Nephron progenitor cell (in vitro differentiated cells): Measurements from ENCODE around the gene COX6A2.

Experiments used
- DNase-seq: peaks from one replicate; pipeline ENCODE4 v3.0.0; 2021
- H3K27ac Mint-ChIP-seq: 2 replicates; pipeline ENCODE4 v1.8.0; 2021; ENCODE audit warnings: mild to moderate bottlenecking, moderate library complexity, mixed read lengths
- H3K27me3 Mint-ChIP-seq: 2 replicates; pipeline ENCODE4 v1.8.0; 2021; ENCODE audit warnings: mild to moderate bottlenecking, low read depth, mixed read lengths; ENCODE audit not compliant: poor library complexity
- H3K36me3 Mint-ChIP-seq: 2 replicates; pipeline ENCODE4 v1.8.0; 2021; ENCODE audit warnings: low read depth, mixed read lengths
- H3K4me1 Mint-ChIP-seq: 2 replicates; pipeline ENCODE4 v1.8.0; 2021; ENCODE audit warnings: mixed read lengths
- H3K4me3 Mint-ChIP-seq: 2 replicates; pipeline ENCODE4 v1.8.0; 2021; ENCODE audit warnings: mild to moderate bottlenecking, moderate library complexity, mixed read lengths
- H3K9me3 Mint-ChIP-seq: 2 replicates; pipeline ENCODE4 v1.8.0; 2021; ENCODE audit warnings: mild to moderate bottlenecking, moderate library complexity, mixed read lengths
- TF ChIP-seq, protein P1 (sequence below): fragments of 200-600 bp; sonication (generic); IDR thresholded peaks from 2 replicates; pipeline ENCODE4 v1.5.0; 2021; ENCODE audit warnings: antibody characterized with exemption

The COX6A2 gene

DNA sequence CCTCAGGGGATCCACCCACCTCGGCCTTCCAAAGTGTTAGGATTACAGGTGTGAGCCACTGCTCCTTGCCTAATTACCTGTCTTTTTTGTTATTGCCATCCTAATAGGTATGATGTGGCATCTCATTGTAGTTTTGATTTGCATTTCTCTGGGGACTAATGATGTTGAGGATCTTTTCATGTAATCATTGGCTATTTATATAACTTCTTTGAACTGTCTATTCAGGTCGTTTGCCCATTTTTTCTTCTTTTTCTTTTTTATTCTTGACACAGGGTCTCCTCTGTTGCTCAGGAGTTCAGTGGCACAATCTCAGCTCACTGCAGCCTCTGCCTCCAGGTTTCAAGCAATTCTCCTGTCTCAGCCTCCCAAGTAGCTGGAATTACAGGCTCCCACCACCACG, 42.5 kb upstream of the COX6A2 start:
- no peak for DNase-seq
- H3K27ac Mint-ChIP-seq: no peak overlapping the region

DNA sequence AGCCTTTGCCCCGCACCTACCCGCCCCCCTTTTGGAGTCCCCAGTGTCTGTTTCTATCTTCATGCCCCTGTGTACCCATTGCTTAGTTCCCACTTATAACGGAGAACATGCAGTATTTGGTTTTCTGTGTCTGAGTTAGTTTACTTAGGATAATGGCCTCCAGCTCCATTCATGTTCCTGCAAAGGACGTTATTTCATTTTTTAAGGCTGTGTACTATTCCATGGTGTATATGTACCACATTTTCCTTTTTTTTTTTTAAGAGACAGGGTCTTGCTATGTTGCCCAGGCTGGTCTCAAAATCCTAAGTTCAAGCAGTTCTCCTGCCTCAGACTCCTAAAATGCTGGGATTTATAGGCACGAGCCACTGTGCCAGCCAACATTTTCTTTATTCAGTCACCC, 39.7 kb upstream of the COX6A2 start:
- H3K4me3 Mint-ChIP-seq: no peak overlapping the region
- H3K27me3 Mint-ChIP-seq: peaks cover 13% of the 10 kb centered on the region
- peaks cover 23% of the 10 kb centered on the region for H3K36me3 Mint-ChIP-seq
- peaks cover 12% of the 10 kb centered on the region for H3K4me1 Mint-ChIP-seq
- H3K9me3 Mint-ChIP-seq: no peaks in the 10 kb centered on the region
- H3K27ac Mint-ChIP-seq: no peak overlapping the region
- no peak for DNase-seq
- TF ChIP-seq, protein P1, sequence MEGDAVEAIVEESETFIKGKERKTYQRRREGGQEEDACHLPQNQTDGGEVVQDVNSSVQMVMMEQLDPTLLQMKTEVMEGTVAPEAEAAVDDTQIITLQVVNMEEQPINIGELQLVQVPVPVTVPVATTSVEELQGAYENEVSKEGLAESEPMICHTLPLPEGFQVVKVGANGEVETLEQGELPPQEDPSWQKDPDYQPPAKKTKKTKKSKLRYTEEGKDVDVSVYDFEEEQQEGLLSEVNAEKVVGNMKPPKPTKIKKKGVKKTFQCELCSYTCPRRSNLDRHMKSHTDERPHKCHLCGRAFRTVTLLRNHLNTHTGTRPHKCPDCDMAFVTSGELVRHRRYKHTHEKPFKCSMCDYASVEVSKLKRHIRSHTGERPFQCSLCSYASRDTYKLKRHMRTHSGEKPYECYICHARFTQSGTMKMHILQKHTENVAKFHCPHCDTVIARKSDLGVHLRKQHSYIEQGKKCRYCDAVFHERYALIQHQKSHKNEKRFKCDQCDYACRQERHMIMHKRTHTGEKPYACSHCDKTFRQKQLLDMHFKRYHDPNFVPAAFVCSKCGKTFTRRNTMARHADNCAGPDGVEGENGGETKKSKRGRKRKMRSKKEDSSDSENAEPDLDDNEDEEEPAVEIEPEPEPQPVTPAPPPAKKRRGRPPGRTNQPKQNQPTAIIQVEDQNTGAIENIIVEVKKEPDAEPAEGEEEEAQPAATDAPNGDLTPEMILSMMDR: no peak

More for the DNA sequence above, 42.5 kb upstream of the COX6A2 start:
- TF ChIP-seq, protein P1: no peak
- Mint-ChIP-seq H3K4me1 (peaks cover 12% of the 10 kb centered on the region), H3K27me3 (peaks cover 39% of the 10 kb centered on the region), H3K36me3 (peaks cover 14% of the 10 kb centered on the region), H3K4me3 (peak overlapping the region; percentile 85), H3K9me3 (no peaks in the 10 kb centered on the region)

DNA sequence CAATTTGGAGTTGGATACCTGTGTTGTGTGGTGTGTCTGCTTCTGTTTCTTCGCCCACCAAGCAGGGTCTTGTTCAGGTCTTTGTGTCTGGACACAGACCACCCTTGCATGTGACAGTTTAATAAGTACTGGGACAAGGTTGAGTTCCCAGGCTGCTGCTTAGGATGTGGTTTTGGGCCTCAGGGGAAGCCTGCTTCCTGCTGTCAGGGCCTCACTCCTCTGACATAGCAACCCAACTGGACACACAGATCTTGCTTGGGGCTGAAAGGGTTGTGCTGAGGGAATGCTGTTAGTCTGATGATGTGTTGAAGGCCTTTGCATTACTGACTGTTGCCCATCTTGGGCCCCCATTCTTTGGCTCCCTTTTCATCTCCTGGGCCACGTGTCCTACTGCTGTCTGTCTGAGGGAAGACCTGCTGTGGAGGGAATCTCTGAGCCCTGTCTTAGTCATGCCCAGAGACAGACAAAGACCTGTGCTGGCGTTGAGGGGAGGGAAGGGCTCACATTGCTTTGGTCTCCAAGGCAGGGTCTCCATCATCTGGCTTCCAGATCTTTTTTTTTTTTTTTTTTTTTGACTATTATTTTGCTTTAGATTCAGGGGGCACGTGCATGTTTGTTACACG, 39.1 kb upstream of the COX6A2 start:
- no peak overlapping the region for H3K4me3 Mint-ChIP-seq
- H3K9me3 Mint-ChIP-seq: no peaks in the 10 kb centered on the region
- no peak for DNase-seq
- H3K4me1 Mint-ChIP-seq: peaks cover 8% of the 10 kb centered on the region
- peak overlapping the region; percentile 19 for H3K27ac Mint-ChIP-seq
- TF ChIP-seq, protein P1: no peak
- H3K27me3 Mint-ChIP-seq: peaks cover 9% of the 10 kb centered on the region
- H3K36me3 Mint-ChIP-seq: peaks cover 23% of the 10 kb centered on the region

DNA sequence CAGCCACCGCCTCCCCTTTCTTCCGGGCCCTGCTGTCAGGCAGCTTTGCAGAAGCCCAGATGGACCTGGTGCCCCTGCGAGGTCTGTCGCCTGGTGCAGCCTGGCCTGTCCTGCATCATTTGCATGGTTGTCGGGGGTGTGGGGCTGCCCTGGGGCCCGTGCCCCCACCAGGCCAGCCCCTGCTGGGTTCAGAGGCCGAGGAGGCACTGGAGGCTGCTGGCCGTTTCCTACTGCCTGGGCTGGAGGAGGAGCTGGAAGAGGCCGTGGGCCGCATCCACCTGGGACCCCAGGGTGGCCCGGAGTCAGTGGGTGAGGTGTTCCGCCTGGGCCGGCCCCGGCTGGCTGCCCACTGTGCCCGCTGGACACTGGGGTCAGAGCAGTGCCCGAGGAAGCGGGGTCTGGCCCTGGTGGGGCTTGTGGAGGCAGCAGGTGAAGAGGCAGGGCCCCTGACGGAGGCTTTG, 38.3 kb upstream of the COX6A2 start:
- Mint-ChIP-seq H3K9me3 (no peaks in the 10 kb centered on the region), H3K36me3 (peaks cover 23% of the 10 kb centered on the region), H3K4me3 (no peak overlapping the region), H3K27me3 (peaks cover 7% of the 10 kb centered on the region), H3K4me1 (peaks cover 6% of the 10 kb centered on the region), H3K27ac (no peak overlapping the region)
- no peak for DNase-seq
- TF ChIP-seq, protein P1: no peak

DNA sequence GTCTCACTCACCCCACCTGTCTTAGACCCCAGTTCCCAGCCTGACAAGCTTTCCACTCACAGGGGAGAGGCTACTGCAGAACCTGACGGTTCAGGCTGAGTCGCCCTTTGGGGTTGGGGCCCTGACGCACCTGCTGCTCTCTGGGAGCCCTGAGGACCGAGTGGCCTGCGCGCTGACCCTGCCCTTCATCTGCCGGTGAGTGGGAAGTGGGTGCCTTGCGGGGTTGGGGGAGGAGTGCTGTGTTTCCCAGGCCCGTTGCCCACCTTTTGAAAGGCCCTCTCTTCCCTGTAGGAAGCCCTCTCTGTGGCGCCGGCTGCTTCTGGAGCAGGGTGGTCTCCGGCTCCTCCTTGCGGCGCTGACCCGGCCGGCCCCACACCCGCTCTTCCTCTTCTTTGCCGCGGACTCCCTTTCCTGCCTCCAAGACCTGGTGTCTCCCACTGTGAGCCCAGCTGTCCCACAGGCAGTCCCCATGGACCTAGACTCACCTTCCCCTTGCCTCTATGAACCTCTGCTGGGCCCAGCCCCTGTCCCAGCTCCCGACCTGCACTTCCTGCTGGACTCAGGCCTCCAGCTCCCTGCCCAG, 37.7 kb upstream of the COX6A2 start:
- Mint-ChIP-seq H3K27me3 (peaks cover 3% of the 10 kb centered on the region), H3K27ac (no peak overlapping the region), H3K4me3 (no peak overlapping the region), H3K4me1 (peaks cover 6% of the 10 kb centered on the region), H3K9me3 (no peaks in the 10 kb centered on the region), H3K36me3 (peaks cover 23% of the 10 kb centered on the region)
- no peak for DNase-seq
- TF ChIP-seq, protein P1: no peak

DNA sequence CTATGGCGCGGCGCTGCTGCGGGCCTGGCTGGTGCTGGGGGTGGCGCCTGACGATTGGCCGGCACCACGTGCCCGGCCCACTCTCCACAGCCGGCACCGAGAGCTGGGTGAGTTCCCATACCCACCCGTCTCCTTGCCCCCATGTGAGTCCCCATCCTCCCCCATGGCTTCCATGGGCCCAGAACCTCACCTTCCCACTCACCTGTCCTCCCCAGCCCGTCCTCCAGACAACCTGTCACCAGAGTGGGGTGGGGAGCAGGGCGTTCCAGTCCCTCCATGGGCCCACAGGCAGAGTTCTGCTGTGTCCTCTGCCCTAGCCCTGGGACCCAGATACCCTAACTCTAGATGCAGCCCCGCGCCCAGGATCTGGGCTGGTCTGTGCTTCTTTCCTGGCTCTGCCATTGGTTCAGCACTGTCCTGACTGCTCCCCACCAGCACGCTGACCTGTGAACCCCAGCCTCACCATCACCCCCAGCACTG, 36.7 kb upstream of the COX6A2 start:
- no peak for DNase-seq
- H3K27ac Mint-ChIP-seq: no peak overlapping the region
- peaks cover 14% of the 10 kb centered on the region for H3K4me1 Mint-ChIP-seq
- H3K36me3 Mint-ChIP-seq: peaks cover 23% of the 10 kb centered on the region
- TF ChIP-seq, protein P1: no peak
- peaks cover 1% of the 10 kb centered on the region for H3K27me3 Mint-ChIP-seq
- no peaks in the 10 kb centered on the region for H3K9me3 Mint-ChIP-seq
- H3K4me3 Mint-ChIP-seq: no peak overlapping the region
